Sigmoid colon (tissue), 3 donors: ENCODE data around the gene CPNE9.

Experiments used
- CTCF ChIP-seq, 4 experiments: fragments of 450-650 bp in 3 of 4; fragments of 200-600 bp in 1 of 4; IDR thresholded peaks; one replicate each; pipeline ENCODE4 v1.5.1; 2016 to 2019; ENCODE audit warnings: antibody characterized with exemption in 4 of 4, mild to moderate bottlenecking in 3 of 4, moderate library complexity in 2 of 4
- POLR2A ChIP-seq, 2 donors: fragments of 450-650 bp; IDR thresholded peaks; one replicate each; pipeline ENCODE4 v1.6.1; 2016; ENCODE audit warnings: antibody characterized with exemption in 2 of 2, mild to moderate bottlenecking in 2 of 2, moderate library complexity in 2 of 2

- TF ChIP-seq CTCF (IDR thresholded peaks at IDR 0.05) (no peak), POLR2A (IDR thresholded peaks at IDR 0.05) (no peak)
These were observed 23.5 kb downstream of the CPNE9 start for GRCh38 chr3:9727041-9727595.
